Measurements from ENCODE around the gene PLCB2.

DNA sequence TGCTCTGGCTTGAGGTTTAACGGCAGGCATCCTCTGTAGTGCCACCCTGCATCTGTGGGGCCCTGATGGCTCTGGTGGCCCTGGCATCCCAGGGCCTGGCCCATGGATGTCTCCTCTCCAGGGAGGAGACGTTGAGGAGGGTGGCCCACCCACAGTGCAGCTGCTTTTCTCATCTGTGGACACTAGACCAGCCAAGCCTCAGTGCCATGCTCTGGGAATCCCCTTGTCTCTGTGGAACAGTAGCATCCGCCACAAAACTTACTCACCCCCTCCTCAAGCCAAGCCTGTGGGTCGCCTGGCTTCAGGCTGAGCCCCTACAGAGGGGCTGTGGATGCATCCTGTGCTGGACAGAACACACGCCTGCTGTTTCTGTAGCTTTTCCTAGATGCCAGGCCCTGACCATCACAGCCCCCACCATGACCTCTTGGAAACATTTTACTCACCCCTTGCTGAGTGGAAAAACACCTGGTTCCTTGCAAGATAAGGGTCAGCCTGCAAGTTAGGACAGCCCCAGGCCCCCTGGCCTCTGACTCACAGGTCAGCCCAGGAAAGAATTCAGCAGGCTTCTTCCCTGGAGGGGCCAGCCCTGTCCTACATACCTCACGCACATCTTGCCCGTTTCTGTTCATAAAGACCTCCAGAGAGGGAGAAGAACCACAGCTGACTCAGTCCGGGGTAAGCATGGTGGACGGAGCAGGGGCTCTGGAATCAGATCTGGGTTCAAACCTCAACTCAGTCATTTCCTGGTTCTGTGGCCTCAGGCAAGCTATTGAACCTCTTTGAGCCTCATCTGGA, 49.9 kb downstream of the PLCB2 start:
- TF ChIP-seq POLR2A (IDR thresholded peaks at IDR 0.05; ENCODE audit: low read length) (no peak), GATA1 (IDR thresholded peaks at IDR 0.05; ENCODE audit: low read depth, low read length) (no peak)

Data from erythroblast (primary cell).